Measurements from ENCODE around the gene ERF. TPM values are rescaled to one million over a fixed set of nuclear protein-coding genes. Genes with fewer than 3 reads are reported as not detected.

Gene ERF
- total RNA-seq, 1 experiment from 2014 or later: 32.6 TPM

DNA sequence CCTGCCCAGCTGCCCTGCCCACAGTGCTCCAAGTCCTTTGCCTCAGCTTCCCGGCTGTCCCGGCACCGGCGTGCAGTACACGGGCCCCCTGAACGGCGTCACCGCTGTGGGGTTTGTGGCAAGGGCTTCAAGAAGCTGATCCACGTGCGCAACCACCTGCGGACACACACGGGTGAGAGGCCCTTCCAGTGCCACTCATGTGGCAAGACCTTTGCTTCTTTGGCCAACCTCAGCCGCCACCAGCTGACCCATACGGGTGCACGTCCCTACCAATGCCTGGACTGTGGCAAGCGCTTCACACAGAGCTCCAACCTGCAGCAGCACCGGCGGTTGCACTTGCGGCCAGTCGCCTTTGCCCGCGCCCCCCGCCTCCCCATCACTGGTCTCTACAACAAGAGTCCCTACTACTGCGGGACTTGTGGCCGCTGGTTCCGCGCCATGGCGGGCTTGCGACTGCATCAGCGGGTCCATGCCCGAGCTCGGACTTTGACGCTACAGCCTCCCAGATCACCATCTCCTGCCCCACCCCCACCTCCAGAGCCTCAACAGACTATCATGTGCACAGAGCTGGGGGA is 29.1 kb downstream of the ERF start:
- H3K27ac ChIP-seq: no peak overlapping the region
- peaks cover 5% of the 10 kb centered on the region; the same call in 1 of the 2 replicates for H3K4me1 ChIP-seq (replicated peaks)
- no peaks in the 10 kb centered on the region for H3K9me3 ChIP-seq (replicated peaks)
- peak in 1 of 2 experiments; percentile 46 for DNase-seq (ENCODE audit: low read depth in 1 of 2, low spot score in 2 of 2)
- no peaks in the 10 kb centered on the region for H3K27me3 ChIP-seq (replicated peaks)
- H3K4me3 ChIP-seq: no peak overlapping the region
- H3K36me3 ChIP-seq: peaks cover 76% of the 10 kb centered on the region

- H3K27me3 ChIP-seq (replicated peaks): no peaks in the 10 kb centered on the region
- no peak overlapping the region for H3K4me3 ChIP-seq
- DNase-seq (ENCODE audit: low read depth in 1 of 2, low spot score in 2 of 2): peak in 1 of 2 experiments; percentile 41
- no peaks in the 10 kb centered on the region for H3K9me3 ChIP-seq (replicated peaks)
- H3K36me3 ChIP-seq: peaks cover 71% of the 10 kb centered on the region
- peaks cover 5% of the 10 kb centered on the region; the same call in 1 of the 2 replicates for H3K4me1 ChIP-seq (replicated peaks)
- no peak overlapping the region for H3K27ac ChIP-seq
These were observed 29.8 kb downstream of the ERF start for GRCh38 chr19:42224940-42225717.

DNA sequence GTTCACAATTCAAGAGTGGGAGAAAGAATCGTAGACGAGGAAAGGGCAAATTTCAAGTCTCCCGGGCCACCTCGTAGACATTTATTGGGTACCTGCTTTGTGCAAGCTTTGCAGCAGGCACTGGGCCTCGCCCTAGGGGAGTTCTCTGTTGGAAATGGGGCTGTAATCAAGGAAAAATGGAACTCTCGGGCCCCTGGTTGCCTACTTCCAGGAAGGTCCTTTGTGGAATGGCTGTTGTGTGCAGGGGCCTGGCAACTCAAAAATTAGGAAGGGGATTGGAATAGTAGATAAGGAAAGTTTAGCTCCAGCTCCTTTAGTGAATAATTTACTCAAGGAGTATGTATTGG is 34.2 kb downstream of the ERF start:
- no peak for DNase-seq (ENCODE audit: low read depth in 1 of 2, low spot score in 2 of 2)
- peaks cover 30% of the 10 kb centered on the region for H3K36me3 ChIP-seq
- peak overlapping the region; percentile 37 for H3K27ac ChIP-seq
- H3K9me3 ChIP-seq (replicated peaks): no peaks in the 10 kb centered on the region
- H3K4me1 ChIP-seq (replicated peaks): peaks cover 25% of the 10 kb centered on the region
- H3K27me3 ChIP-seq (replicated peaks): no peaks in the 10 kb centered on the region
- H3K4me3 ChIP-seq: peak overlapping the region; percentile 62

GRCh38 chr19:42219812-42220750 is 34.8 kb downstream of the ERF start, which contains the start of gene ZNF526:
Gene ZNF526 (plus strand): TSS chr19:42220312. CDS start chr19:42224404, 4,092 bp downstream.
- Histone ChIP-seq H3K4me1 (replicated peaks) (peaks cover 25% of the 10 kb centered on the region), H3K36me3 (peaks cover 24% of the 10 kb centered on the region), H3K27ac (peak within 1 kb of the TSS; percentile 37), H3K4me3 (peak within 1 kb of the TSS; percentile 62), H3K9me3 (replicated peaks) (no peaks in the 10 kb centered on the region), H3K27me3 (replicated peaks) (no peaks in the 10 kb centered on the region)
- peak; percentile 96 to 97 for DNase-seq (ENCODE audit: low read depth in 1 of 2, low spot score in 2 of 2)

DNA sequence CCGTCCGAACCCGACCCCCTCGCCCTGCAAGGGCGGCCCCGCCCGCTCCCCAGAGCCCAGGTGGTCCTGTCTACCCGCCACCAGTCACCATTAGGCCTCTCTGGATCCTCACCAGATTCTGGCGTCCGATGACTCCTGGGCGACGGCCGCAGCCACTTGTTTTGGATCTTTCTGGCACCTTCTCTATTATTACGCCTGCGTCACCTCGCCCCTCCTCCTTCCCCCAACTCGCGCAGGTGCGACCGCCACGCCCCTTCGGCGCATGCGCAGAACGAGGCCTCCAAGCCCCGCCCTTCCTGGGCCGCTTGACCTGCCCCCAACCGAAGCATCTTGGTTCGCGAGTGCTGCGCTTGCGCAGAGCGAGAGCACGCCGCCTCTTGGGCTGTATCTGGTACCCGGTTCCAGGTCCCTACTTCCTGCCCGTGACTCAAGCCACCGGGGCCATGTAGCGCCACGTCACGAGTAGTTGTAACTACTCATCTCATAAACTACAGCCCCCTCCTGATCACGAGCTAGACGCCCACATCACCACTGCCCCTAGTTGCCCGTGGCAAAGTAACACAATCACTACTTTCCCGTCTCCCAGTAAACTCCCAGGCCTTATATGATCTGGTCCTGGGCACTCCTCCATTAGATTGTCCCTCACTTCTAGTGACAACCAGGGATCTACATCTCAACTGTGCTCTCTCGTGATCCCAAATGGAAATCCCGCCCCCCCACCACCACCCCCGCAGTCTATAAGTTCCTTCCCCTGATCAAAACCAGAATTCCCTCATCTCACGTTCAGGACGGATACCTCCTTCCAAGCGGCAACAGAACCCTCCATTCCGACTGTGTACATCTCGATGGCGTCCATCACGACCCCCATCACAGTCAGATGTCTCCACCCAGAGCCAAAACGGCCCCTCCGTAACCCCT is 37.1 kb downstream of the ERF start, which contains the start of gene DEDD2:
DEDD2 (minus strand) TSS at position 158 of the 918 bp plus-strand sequence. CDS start 670 bp downstream, outside the sequence.
- Histone ChIP-seq H3K36me3 (peaks cover 16% of the 10 kb centered on the region), H3K27ac (peak within 1 kb of the TSS; percentile 66), H3K4me3 (peak within 1 kb of the TSS; percentile 50), H3K9me3 (replicated peaks) (no peaks in the 10 kb centered on the region), H3K27me3 (replicated peaks) (no peaks in the 10 kb centered on the region), H3K4me1 (replicated peaks) (peaks cover 25% of the 10 kb centered on the region)
- DNase-seq (ENCODE audit: low read depth in 1 of 2, low spot score in 2 of 2): peak; percentile 93 to 98

GRCh38 chr19:42216653-42217519 is 38.0 kb downstream of the ERF start:
- Histone ChIP-seq H3K36me3 (0 out of 2 replicates have a peak, but pooled peaks cover 9% of the 10 kb centered on the region), H3K4me3 (peak overlapping the region; percentile 50), H3K27me3 (replicated peaks) (no peaks in the 10 kb centered on the region), H3K9me3 (replicated peaks) (no peaks in the 10 kb centered on the region), H3K4me1 (replicated peaks) (peaks cover 25% of the 10 kb centered on the region), H3K27ac (no peak overlapping the region)
- DNase-seq (ENCODE audit: low read depth in 1 of 2, low spot score in 2 of 2): no peak

DNA sequence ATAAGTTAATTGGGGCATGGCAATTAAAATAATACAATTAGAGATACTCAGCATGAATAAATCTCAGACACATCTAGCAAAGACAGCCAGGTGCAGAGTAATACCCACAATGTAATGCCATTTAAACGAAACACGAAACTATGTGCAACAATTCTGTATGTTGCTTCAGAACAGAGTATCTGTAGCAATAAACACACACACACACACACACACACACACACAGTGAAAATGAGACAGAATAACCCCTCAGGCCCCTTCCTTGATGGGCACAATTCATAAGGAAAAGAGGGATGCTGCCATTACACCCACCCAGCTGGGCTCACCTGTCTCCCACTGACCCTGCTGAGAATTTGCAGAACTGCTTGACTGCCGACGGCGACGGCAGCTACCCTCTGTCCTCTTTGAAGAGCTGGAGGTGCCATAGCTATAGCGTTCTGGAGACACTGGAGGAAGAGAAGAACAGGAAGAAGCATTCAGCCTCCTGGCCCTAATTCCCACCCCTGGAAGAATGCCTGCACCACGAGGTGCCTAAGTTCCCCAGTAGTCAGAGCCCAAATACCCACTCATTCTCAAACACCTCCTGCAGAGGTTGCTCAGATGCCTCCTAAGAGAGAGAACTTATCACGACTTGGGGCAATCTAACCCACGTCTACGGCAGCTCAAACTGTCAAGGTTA is 40.0 kb downstream of the ERF start:
- Histone ChIP-seq H3K4me1 (replicated peaks) (peaks cover 25% of the 10 kb centered on the region), H3K9me3 (replicated peaks) (no peaks in the 10 kb centered on the region), H3K27me3 (replicated peaks) (no peaks in the 10 kb centered on the region), H3K36me3 (peaks cover 11% of the 10 kb centered on the region), H3K27ac (no peak overlapping the region), H3K4me3 (no peak overlapping the region)
- no peak for DNase-seq (ENCODE audit: low read depth in 1 of 2, low spot score in 2 of 2)

DNA sequence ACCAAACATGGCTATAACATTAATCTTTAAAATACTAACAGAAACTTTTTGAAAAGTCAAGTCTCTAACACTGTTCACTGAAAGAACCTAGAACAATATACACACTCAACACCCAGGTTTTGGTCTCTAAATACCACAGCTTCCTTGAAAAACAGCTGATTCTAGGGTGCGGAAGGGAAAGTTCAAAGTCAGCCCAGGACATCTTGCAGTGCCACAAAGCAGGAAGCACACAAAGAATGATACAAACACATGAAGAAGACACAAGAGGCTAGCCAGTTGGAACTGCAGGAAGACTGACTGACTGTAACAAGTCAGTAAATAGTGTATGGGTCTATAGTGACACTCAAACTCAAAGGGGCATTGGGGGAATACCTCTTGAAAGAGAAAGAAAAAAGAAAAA is 42.0 kb downstream of the ERF start:
- Histone ChIP-seq H3K9me3 (replicated peaks) (no peaks in the 10 kb centered on the region; the same call in 1 of the 2 replicates), H3K27me3 (replicated peaks) (no peaks in the 10 kb centered on the region), H3K27ac (no peak overlapping the region), H3K36me3 (peaks cover 27% of the 10 kb centered on the region), H3K4me3 (no peak overlapping the region), H3K4me1 (replicated peaks) (peaks cover 23% of the 10 kb centered on the region)
- no peak for DNase-seq (ENCODE audit: low read depth in 1 of 2, low spot score in 2 of 2)

- Histone ChIP-seq H3K27ac (peak overlapping the region; percentile 67), H3K27me3 (replicated peaks) (no peaks in the 10 kb centered on the region)
- DNase-seq (ENCODE audit: low read depth in 1 of 2, low spot score in 2 of 2): no peak
These were observed 46.3 kb downstream of the ERF start for GRCh38 chr19:42208612-42209011.

DNA sequence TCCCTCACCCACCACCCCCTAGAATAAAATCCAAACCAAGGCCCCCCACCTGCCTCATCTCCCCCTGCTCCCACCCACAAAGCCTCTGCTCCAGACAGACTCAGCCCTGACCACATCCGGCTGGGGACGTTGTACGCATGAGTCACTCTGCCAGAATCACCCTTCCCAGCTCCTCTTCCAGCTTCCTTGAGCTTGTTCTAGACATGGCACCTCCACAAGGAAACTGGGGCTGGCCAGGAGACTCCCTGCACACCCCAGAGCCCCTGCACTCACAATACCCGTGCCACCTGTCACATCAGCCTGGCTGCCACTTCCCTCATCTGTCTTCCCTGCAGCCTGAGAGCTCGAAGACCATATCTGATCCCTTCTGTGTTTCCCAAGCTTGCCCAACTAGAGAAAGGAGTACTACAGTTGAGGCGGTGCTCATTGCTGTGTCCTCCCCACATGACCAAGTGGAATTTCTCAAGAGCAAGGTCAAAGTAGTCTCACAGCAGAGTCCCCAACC is 47.1 kb downstream of the ERF start:
- Histone ChIP-seq H3K9me3 (replicated peaks) (no peaks in the 10 kb centered on the region; the same call in 1 of the 2 replicates), H3K36me3 (peaks cover 42% of the 10 kb centered on the region), H3K4me3 (no peak overlapping the region), H3K27me3 (replicated peaks) (no peaks in the 10 kb centered on the region), H3K4me1 (replicated peaks) (peaks cover 32% of the 10 kb centered on the region), H3K27ac (peak overlapping the region; percentile 67)
- peak; percentile 71 to 85 for DNase-seq (ENCODE audit: low read depth in 1 of 2, low spot score in 2 of 2)

More at GRCh38 chr19:42208612-42209011, 46.3 kb downstream of the ERF start:
- no peaks in the 10 kb centered on the region; the same call in 1 of the 2 replicates for H3K9me3 ChIP-seq (replicated peaks)
- no peak overlapping the region for H3K4me3 ChIP-seq
- peaks cover 32% of the 10 kb centered on the region for H3K4me1 ChIP-seq (replicated peaks)
- peaks cover 37% of the 10 kb centered on the region for H3K36me3 ChIP-seq
